GM12878 (cell line): ENCODE measurements around the gene ADGRV1. TPM values are rescaled to one million over a fixed set of nuclear protein-coding genes. Genes with fewer than 3 reads are reported as not detected.

ENCODE experiments used
- ATAC-seq: fragments of 200-7000 bp; cut with Tn5 transposase; 3 replicates; pipeline ENCODE4 v1.9.1; 2020; ENCODE audit warnings: mild to moderate bottlenecking, moderate library complexity
- BruUV-seq: library from RNA; stranded (reverse); fragments of 400-500 nt; replicated peaks from 2 replicates; lab custom pipeline; 2021; lab: Mats Ljungman, UMichigan
- CTCF ChIA-PET: fragments of 300-600 bp; sonication (Branson Sonifier 250); formaldehyde crosslinking; extraction: SDS; loops from one replicate; lab custom pipeline; 2021; ENCODE audit warnings: inconsistent platforms; lab: Yijun Ruan, JAX
- POLR2A ChIA-PET: fragments of 350-600 bp; formaldehyde crosslinking; extraction: SDS; loops from one replicate; lab custom pipeline; 2021; ENCODE audit warnings: inconsistent platforms; lab: Charles Lee
- RAD21 ChIA-PET: fragments of 300-600 bp; sonication (Branson Sonifier 250); formaldehyde crosslinking; loops from one replicate; lab custom pipeline; 2023; ENCODE audit warnings: antibody characterized with exemption; ENCODE audit not compliant: unreplicated experiment; lab: Charles Lee
- SMC1A ChIA-PET: fragments of 300-600 bp; sonication (Branson Sonifier 250); formaldehyde crosslinking; loops from one replicate; lab custom pipeline; 2023; ENCODE audit not compliant: unreplicated experiment, uncharacterized antibody; lab: Charles Lee
- DNase-seq: peaks from one replicate; pipeline ENCODE4 v3.0.0-alpha.2; 2011; ENCODE audit warnings: low read depth, low spot score
- FAIRE-seq: peaks from 3 replicates; lab custom pipeline; 2011; peaks lifted over from hg19 to GRCh38; lab: Jason Lieb, UNC
- H2AFZ ChIP-seq: 2 replicates; pipeline ENCODE4 v1.6.0; 2011; ENCODE audit warnings: low read depth, low read length, control low read depth; ENCODE audit not compliant: control insufficient read depth
- H3K27ac ChIP-seq: 2 replicates; pipeline ENCODE4 v1.5.1; 2011; ENCODE audit warnings: control low read depth; ENCODE audit not compliant: control insufficient read depth, insufficient read depth
- H3K27me3 ChIP-seq, 2 experiments: replicated peaks in 1 of 2; 2 replicates each; pipeline versions ENCODE4 v1.6.0 to v1.6.1; 2011; ENCODE audit warnings: low read length in 1 of 2; ENCODE audit not compliant: control insufficient read depth in 2 of 2, insufficient read depth in 2 of 2
- H3K36me3 ChIP-seq, 2 experiments: 2 replicates each; pipeline ENCODE4 v1.5.1; 2011; ENCODE audit warnings: low read length in 1 of 2; ENCODE audit not compliant: control insufficient read depth in 2 of 2, insufficient read depth in 2 of 2
- H3K4me1 ChIP-seq: 2 replicates; pipeline ENCODE4 v1.6.1; 2011; ENCODE audit warnings: mild to moderate bottlenecking, low read length, moderate library complexity, mixed read lengths; ENCODE audit not compliant: control insufficient read depth, insufficient read depth
- H3K4me2 ChIP-seq: 2 replicates; pipeline ENCODE4 v1.6.0; 2011; ENCODE audit warnings: control low read depth; ENCODE audit not compliant: control insufficient read depth, insufficient read depth
- H3K4me3 ChIP-seq: fragments of 200-600 bp; sonication (generic); 2 replicates; pipeline ENCODE4 v1.5.1; 2016
- H3K79me2 ChIP-seq: 2 replicates; pipeline ENCODE4 v1.6.0; 2011; ENCODE audit warnings: low read length; ENCODE audit not compliant: control insufficient read depth, insufficient read depth
- H3K9ac ChIP-seq: 2 replicates; pipeline ENCODE4 v1.8.0; 2011; ENCODE audit warnings: low read length, control low read depth, mixed read lengths; ENCODE audit not compliant: control insufficient read depth, insufficient read depth
- H3K9me3 ChIP-seq: replicated peaks from 3 replicates; pipeline ENCODE4 v1.5.1; 2011; ENCODE audit warnings: mild to moderate bottlenecking, low read length; ENCODE audit not compliant: control insufficient read depth, insufficient read depth
- H4K20me1 ChIP-seq: 2 replicates; pipeline ENCODE4 v1.6.0; 2011; ENCODE audit not compliant: control insufficient read depth, insufficient read depth
- ATF2 ChIP-seq: IDR thresholded peaks from 2 replicates; pipeline ENCODE4 v1.6.1; 2012; ENCODE audit warnings: low read length, inconsistent platforms
- DPF2 ChIP-seq: fragments of 450-650 bp; IDR thresholded peaks from 2 replicates; pipeline ENCODE4 v1.6.1; 2017; ENCODE audit warnings: mild to moderate bottlenecking
- ETV6 ChIP-seq, 2 experiments: fragments of 450-650 bp in 1 of 2; IDR thresholded peaks in 1 of 2; conservative IDR thresholded peaks in 1 of 2; 2 replicates each; pipeline ENCODE4 v1.6.1; 2014; ENCODE audit warnings: antibody characterized with exemption in 1 of 2, borderline replicate concordance in 1 of 2, low read depth in 1 of 2, mild to moderate bottlenecking in 1 of 2, moderate library complexity in 1 of 2
- IRF3 ChIP-seq: fragments of 450-650 bp; IDR thresholded peaks from 2 replicates; pipeline ENCODE4 v1.6.1; 2014; ENCODE audit warnings: mild to moderate bottlenecking
- NR2C2 ChIP-seq: IDR thresholded peaks from 2 replicates; pipeline ENCODE4 v1.6.1; 2011; ENCODE audit warnings: borderline replicate concordance, low read depth; ENCODE audit not compliant: control insufficient read depth, insufficient read length
- PKNOX1 ChIP-seq: fragments of 450-650 bp; IDR thresholded peaks from 2 replicates; pipeline ENCODE4 v1.6.1; 2016; ENCODE audit warnings: mild to moderate bottlenecking
- RAD21 ChIP-seq: IDR thresholded peaks from 2 replicates; pipeline ENCODE4 v1.6.1; 2011; ENCODE audit warnings: mild to moderate bottlenecking, low read depth, low read length, moderate library complexity; ENCODE audit not compliant: insufficient read depth
- SPI1 ChIP-seq: IDR thresholded peaks from 2 replicates; pipeline ENCODE4 v1.6.1; 2011; ENCODE audit warnings: low read depth, mild to moderate bottlenecking, low read length, moderate library complexity, borderline replicate concordance; ENCODE audit not compliant: insufficient read depth
- SREBF2 ChIP-seq: IDR thresholded peaks from 2 replicates; pipeline ENCODE4 v1.6.1; 2012; ENCODE audit warnings: mild to moderate bottlenecking, low read length
- ZNF24 ChIP-seq: fragments of 450-650 bp; IDR thresholded peaks from 2 replicates; pipeline ENCODE4 v1.6.1; 2017; ENCODE audit warnings: antibody characterized with exemption, mild to moderate bottlenecking
- ZNF592 ChIP-seq: fragments of 450-650 bp; IDR thresholded peaks from 2 replicates; pipeline ENCODE4 v1.6.1; 2017; ENCODE audit warnings: mild to moderate bottlenecking, moderate library complexity
- WGBS: methylation state at CpG from one replicate; pipeline ENCODE4 v1.1.6; 2016; ENCODE audit warnings: low lambda C conversion rate; ENCODE audit not compliant: insufficient replicate concordance, insufficient coverage; ENCODE audit errors: missing lambda C conversion rate; 5-methylcytosine and 5-hydroxymethylcytosine counted together
- in situ Hi-C: fragments of 300-500 bp; cut with MboI; formaldehyde crosslinking; loops from 9 replicates; pipeline ENCODE4 v1.14.3; 2018; ENCODE audit warnings: mixed read lengths
- intact Hi-C: fragments of 100-400 bp; cut with micrococcal nuclease; formaldehyde crosslinking; loops from one replicate; pipeline ENCODE4 v1.14.2; 2022; ENCODE audit not compliant: unreplicated experiment
- polyA plus RNA-seq, 11 experiments: library from polyadenylated mRNA; depleted of rRNA in 4 of 11; unstranded in 6 of 11; stranded (reverse) in 5 of 11; fragments of >200 nt; fragmentation: Nextera tagmentation in 4 of 11; fragmentation: Illumina TruSeq in 1 of 11; extraction: Ambion mirVana in 4 of 11; extraction: Trizol in 1 of 11; gene quantifications; 1 replicate in 1 of 11; 2 replicates in 10 of 11; pipeline versions ENCODE4 v1.2.1 to v1.2.3, GENCODE V29; 2011 to 2016; ENCODE audit warnings: inconsistent platforms in 2 of 11, missing spikeins in 2 of 11, low read depth in 1 of 11
- total RNA-seq, 4 experiments: library from RNA; depleted of rRNA in 3 of 4; stranded (reverse); fragments of >200 nt in 3 of 4; fragmentation: Illumina TruSeq in 1 of 4; extraction: Trizol in 1 of 4; gene quantifications; 2 replicates each; pipeline versions ENCODE4 v1.2.1 to v1.2.3, GENCODE V29; 2013 to 2021

Gene ADGRV1
- total and polyA plus RNA-seq, 10 of the 15 experiments (the other 5 are each of a cell fraction or from before 2014, with no cell fraction given): 0.04 to 8.1 (median 0.16) TPM; not detected in 1

GRCh38 chr5:90557391-90557790, 1.2 kb upstream of the ADGRV1 start:
- in situ Hi-C loops: no loop called here
- H3K4me3 ChIP-seq: no peak overlapping the region
- peaks cover 3 to 19% of the 10 kb centered on the region in 2 experiments; a peak in 3 of 4 replicates for H3K27me3 ChIP-seq
- TF ChIP-seq NR2C2 (no peak), ATF2 (no peak), SREBF2 (no peak), PKNOX1 (no peak), ZNF24 (no peak), SPI1 (no peak), DPF2 (no peak), RAD21 (no peak), IRF3 (no peak), ETV6 (conservative IDR thresholded peaks at IDR 0.05 in 1 of 2, IDR thresholded peaks at IDR 0.05 in 1 of 2; ENCODE audit: borderline replicate concordance in 1 of 2, low read depth in 1 of 2) (no peak), ZNF592 (no peak)
- H3K9ac ChIP-seq: no peak overlapping the region
- H3K36me3 ChIP-seq: no peaks in the 10 kb centered on the region
- no peak for FAIRE-seq
- no peak overlapping the region for H2AFZ ChIP-seq
- H4K20me1 ChIP-seq: no peaks in the 10 kb centered on the region
- DNase-seq: no peak
- ChIA-PET CTCF (no interaction called here), RAD21 (no interaction called here), POLR2A (no interaction called here), SMC1A (no interaction called here)
- no TSS peak for BruUV-seq
- intact Hi-C loops: no loop called here
- H3K4me2 ChIP-seq: no peak overlapping the region
- 26% methylated on average over 9 of the region's 9 CpGs for WGBS
- no peak for ATAC-seq
- H3K4me1 ChIP-seq: no peaks in the 10 kb centered on the region
- no peaks in the 10 kb centered on the region for H3K79me2 ChIP-seq
- no peak overlapping the region for H3K27ac ChIP-seq
- no peaks in the 10 kb centered on the region for H3K9me3 ChIP-seq
